IPS-20b (cell line): ENCODE results near the gene F7.

Experiments
- H3K27ac ChIP-seq: one replicate; pipeline ENCODE4 v1.5.1; 2013; ENCODE audit warnings: low read length
- H3K27me3 ChIP-seq: 2 replicates; pipeline ENCODE4 v1.6.1; 2013; ENCODE audit warnings: mild to moderate bottlenecking, low read length, inconsistent platforms; ENCODE audit not compliant: insufficient read depth
- H3K36me3 ChIP-seq: 2 replicates; pipeline ENCODE4 v1.6.1; 2013; ENCODE audit warnings: low read depth, mild to moderate bottlenecking, inconsistent platforms, low read length, moderate library complexity; ENCODE audit not compliant: insufficient read depth
- H3K4me1 ChIP-seq: 2 replicates; pipeline ENCODE4 v1.6.1; 2013; ENCODE audit warnings: mild to moderate bottlenecking, control low read depth, inconsistent platforms, low read length, moderate library complexity; ENCODE audit not compliant: insufficient read depth
- H3K4me3 ChIP-seq: 2 replicates; pipeline ENCODE4 v1.5.1; 2013; ENCODE audit warnings: mild to moderate bottlenecking, low read length, inconsistent platforms
- H3K9ac ChIP-seq: 2 replicates; pipeline ENCODE4 v1.6.1; 2013; ENCODE audit warnings: low read depth, mild to moderate bottlenecking, inconsistent platforms, low read length, moderate library complexity
- H3K9me3 ChIP-seq: 2 replicates; pipeline ENCODE4 v1.6.1; 2013; ENCODE audit warnings: mild to moderate bottlenecking, low read depth, low read length, inconsistent platforms; ENCODE audit not compliant: insufficient read depth

Gene F7

DNA sequence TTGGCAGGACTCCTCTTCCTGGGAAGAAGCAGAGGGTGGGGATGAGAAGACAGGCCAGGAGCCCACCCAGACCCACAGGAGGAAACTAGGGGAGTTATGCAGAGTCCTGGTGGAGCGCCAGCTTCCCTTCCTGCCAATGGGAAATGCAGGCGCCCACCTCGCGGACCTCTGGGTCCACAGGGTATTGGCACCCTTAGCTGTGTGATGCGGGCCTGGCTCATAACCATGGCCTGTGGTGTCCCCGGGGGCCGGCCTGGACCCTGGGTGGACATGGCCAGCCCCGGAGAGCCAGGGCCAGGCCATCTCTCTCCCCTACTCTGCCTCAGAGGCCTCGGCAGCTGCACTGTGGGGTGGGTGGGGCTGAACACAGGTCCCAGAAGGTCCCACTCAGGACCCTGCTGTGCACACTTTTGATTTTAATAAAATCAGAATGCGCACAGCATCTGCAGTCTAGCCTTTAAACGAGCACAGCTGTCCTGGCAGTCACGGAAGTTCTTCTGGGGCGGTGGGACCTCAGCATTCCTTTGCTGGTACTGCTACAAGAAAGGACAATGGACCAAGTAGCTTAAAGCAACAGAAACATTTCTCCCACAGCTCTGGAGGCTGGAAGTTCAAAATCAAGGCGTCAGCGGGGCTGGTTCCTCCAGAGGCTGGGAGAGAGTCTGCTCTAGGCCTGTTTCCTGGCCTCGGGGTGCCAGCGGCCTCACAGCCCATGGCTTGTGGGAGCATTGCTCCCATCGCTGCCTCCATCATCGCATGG is 18.8 kb downstream of the F7 start:
- Histone ChIP-seq H3K27me3 (no peaks in the 10 kb centered on the region; the same call in none of the 2 replicates), H3K4me1 (no peaks in the 10 kb centered on the region; the same call in 1 of the 2 replicates), H3K4me3 (no peak overlapping the region), H3K9me3 (no peaks in the 10 kb centered on the region), H3K36me3 (no peaks in the 10 kb centered on the region), H3K27ac (no peak overlapping the region), H3K9ac (no peak overlapping the region)

DNA sequence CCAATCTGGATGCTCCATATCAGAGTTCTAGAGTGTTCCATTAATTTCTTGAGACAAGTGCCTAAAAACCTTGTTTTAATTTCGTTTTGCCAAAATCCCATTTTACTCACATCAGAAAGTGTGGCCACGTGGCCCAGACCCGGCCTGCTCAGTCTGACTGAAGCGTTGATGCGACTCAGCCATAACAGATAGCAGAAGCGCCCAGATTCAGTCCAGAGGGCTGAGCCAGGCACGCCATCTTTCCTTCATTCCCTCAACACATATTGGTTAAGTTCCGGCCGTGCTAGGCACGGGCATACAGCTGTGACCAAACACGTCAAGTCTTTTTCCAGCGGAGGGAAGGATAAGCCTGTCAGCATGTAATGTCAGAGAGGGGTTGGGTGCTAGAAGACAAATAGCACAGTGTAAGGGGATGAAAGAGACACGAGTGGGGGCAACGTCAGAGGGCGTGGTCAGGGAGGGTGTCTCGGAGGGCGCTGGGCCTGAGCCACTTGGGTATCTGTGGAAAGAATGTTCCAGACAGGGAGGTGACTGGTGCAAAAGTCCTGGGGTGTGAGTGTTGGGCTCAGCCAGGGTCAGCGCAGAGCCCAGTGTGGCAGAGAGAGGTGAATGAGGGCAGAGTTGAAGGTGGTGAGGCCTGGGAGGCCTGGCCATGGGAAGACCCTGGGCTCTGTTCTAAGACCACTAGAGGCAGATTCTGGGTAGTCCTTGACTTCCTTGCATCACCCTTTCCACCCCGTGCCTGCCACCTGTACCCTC is 20.1 kb downstream of the F7 start:
- no peak overlapping the region for H3K27ac ChIP-seq
- H3K9me3 ChIP-seq = no peaks in the 10 kb centered on the region
- H3K36me3 ChIP-seq = no peaks in the 10 kb centered on the region
- no peaks in the 10 kb centered on the region; the same call in none of the 2 replicates for H3K27me3 ChIP-seq
- no peak overlapping the region for H3K9ac ChIP-seq
- no peak overlapping the region for H3K4me3 ChIP-seq
- H3K4me1 ChIP-seq = no peaks in the 10 kb centered on the region; the same call in 1 of the 2 replicates

DNA sequence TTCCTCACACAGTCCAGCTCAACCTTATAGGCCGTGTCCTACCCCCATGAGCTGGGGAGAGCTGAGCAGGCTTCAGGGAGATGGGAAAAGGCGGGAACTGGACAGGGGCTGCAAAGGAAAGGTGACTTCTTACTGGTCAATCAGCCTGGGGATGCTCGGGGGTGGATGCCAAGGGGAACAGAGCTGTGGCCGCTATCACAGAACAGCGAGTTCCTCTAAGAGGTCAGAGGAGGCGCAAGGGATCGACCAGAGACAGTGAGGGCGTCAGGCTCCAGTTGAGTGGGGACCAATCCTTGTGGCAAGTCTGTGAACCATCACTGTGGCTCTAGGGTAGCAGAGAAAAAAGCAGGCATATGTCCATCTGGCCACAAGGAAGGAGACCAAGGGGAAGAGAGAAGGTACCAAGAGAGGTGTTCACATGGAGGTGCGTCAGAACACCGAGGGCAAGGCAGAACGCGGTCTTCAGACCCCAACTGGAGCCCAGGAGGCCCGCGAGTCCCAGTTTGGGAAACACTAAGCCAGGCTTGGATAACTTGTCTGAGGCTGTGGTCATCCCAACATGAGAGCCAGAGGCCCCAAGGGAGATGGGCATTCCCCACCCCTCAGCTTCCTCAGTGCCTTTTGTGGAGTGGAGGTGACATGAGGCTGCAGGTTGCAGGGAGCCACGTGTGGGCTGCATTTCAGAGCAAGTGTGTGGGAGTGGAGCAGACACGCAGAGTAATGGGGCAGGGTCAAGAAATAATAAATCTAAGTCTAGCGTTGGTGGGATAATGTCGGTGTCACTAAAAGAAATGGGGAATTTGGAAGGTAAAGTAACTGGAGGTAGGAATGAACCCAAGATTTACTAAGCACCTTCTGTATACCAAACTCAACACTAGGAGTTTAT is 20.9 kb downstream of the F7 start:
- Histone ChIP-seq H3K4me1 (no peaks in the 10 kb centered on the region; the same call in 1 of the 2 replicates), H3K36me3 (no peaks in the 10 kb centered on the region), H3K9ac (no peak overlapping the region), H3K9me3 (no peaks in the 10 kb centered on the region), H3K27ac (no peak overlapping the region), H3K27me3 (no peaks in the 10 kb centered on the region; the same call in none of the 2 replicates), H3K4me3 (no peak overlapping the region)

DNA sequence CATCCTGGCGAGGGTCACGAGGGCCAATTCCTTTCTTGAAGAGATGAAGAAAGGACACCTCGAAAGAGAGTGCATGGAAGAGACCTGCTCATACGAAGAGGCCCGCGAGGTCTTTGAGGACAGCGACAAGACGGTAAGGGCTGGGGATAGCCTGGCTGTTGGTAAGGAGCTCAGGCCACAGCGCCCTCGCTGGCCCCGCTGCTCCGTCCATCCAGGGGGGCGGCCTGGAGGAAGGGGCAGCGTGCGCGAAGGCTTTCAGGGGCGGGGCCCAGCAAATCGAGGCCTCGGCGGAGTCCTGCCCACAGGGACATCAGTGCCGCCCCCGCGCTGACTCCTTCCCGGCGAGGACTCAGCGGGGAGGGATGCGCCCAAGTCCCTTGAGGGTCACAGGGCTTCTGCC is 23.9 kb downstream of the F7 start:
- Histone ChIP-seq H3K9ac (no peak overlapping the region), H3K27ac (no peak overlapping the region), H3K27me3 (no peaks in the 10 kb centered on the region; the same call in none of the 2 replicates), H3K4me1 (no peaks in the 10 kb centered on the region), H3K36me3 (no peaks in the 10 kb centered on the region), H3K4me3 (no peak overlapping the region), H3K9me3 (no peaks in the 10 kb centered on the region)

DNA sequence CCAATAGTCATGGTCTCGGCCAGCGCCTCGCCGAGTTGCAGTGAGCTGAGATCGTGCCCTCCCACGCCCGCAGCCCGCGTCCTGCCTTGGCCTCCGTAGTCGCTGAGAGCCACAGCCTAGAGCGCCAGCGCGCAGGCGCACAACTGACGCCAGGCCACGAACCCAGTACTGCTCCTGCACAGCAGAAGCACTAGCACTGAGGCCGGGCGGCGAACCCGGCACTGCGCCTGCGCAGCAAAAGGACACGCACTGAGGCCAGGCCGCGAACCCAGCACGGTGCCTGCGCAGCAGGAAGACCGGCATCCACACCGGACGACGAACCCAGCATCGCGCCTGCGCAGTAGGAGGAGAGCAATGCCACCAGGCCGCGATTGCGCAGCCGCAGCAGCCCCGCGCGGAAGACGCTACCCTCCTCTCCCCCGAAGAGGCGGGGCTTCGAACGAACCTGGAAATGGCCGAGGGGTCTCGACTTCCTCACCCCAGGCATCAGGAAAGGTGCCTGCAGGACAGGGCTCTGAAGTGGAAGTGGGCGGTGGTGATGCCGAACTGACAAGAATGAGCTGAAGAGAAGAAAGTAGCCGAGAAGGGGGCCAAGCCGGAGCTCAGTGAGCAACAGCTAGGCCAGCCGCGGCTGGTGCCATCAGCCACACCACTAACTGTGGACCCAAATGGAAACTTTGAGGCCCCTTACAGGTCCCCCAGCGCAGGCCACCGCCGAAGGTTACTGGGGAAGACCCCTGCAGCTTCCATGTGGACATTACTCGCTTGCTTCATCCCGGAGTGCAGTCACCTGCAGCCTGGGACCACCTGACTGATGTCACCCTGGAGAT is 24.5 kb downstream of the F7 start:
- Histone ChIP-seq H3K9me3 (no peaks in the 10 kb centered on the region), H3K4me1 (no peaks in the 10 kb centered on the region), H3K9ac (no peak overlapping the region), H3K27ac (no peak overlapping the region), H3K27me3 (no peaks in the 10 kb centered on the region; the same call in none of the 2 replicates), H3K36me3 (no peaks in the 10 kb centered on the region), H3K4me3 (no peak overlapping the region)

DNA sequence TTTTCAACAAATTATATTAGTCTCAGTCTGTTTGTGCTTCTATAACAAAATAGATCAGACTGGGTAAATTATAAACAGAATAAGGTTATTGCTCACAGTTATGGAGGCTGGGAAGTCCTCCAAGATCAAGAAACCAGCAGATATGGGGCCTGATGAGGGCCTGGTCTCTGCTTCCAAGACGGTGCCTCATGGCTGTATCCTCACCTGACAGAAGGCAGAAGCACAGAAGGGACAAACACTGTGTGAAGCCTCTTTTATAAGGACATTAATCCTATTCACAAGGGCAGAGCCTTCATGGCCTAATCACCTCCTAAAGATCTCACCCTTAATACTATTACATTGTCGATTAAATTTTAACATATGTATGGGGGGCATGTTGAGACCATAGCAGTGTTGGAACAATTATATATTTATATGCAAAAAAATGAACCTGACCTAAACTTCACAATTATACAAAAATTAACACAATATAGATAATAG is 29.7 kb downstream of the F7 start:
- H3K9ac ChIP-seq = no peak overlapping the region
- no peaks in the 10 kb centered on the region for H3K36me3 ChIP-seq
- H3K9me3 ChIP-seq = no peaks in the 10 kb centered on the region
- no peaks in the 10 kb centered on the region for H3K27me3 ChIP-seq
- no peak overlapping the region for H3K4me3 ChIP-seq
- H3K4me1 ChIP-seq = peaks cover 15% of the 10 kb centered on the region; the same call in 1 of the 2 replicates
- H3K27ac ChIP-seq = no peak overlapping the region

DNA sequence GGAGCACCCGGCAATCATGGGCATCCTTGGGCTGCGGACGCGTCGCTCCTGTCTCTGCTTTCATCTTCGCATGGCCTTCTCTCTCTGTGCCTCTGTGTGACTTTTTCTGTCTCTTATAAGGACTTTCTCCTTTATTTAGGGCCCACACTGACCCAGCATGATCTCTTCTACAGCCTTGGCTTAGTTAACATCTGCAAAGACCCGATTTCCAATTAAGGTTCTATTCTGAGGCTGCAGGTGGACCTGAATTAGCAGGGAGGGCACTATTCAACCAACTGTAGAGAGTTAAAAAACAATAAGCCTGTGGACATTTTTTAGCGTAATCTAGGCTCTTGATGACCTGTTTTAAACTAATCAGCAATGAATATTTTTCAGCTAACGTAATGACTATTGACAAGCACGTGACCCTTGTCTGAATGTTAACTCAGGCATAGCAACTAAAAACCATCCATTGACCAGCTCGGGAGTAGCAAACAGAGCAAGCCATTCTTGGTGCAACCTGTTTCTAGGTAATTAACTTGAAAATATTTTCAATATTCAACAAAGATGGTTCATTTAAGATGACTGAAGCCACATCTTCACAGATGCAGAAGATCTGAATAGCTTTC is 32.2 kb downstream of the F7 start:
- Histone ChIP-seq H3K27me3 (no peaks in the 10 kb centered on the region), H3K9me3 (no peaks in the 10 kb centered on the region), H3K27ac (no peak overlapping the region), H3K4me3 (peak overlapping the region; percentile 15; the same call in 1 of the 2 replicates), H3K36me3 (no peaks in the 10 kb centered on the region), H3K9ac (peak overlapping the region; percentile 31; the same call in 1 of the 2 replicates), H3K4me1 (peaks cover 15% of the 10 kb centered on the region; the same call in 1 of the 2 replicates)

DNA sequence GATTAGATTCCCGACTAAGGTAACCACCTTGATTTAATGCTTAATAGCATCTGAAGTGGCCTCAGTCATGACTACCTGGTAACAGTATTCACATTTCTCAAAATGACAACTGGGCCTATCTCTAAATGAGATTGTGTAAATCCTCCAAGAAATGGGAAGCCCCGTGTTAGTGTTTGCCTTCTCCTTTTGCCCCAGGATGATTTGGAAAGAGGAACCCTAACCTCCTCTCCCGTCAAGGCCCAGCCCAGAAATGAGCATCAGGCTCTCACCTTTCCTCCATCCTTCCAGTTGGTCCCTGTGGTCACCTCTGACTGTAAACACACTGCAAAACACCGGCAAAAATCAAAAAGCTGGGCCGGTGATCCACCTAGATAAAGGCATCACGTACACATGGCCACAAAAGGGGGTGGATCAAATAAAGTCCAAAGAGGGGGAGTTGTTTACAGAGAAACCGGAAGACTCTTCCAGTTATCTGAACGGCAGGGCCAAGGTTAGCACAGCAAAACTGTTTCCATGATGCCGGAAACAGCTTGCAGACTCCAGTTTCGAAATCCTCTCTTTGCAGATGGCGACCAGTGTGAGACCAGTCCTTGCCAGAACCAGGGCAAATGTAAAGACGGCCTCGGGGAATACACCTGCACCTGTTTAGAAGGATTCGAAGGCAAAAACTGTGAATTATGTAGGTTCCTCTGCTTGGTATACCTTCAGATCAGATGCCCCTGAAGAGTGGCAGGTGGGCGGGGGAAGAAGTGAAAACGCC is 33.4 kb downstream of the F7 start:
- no peaks in the 10 kb centered on the region for H3K27me3 ChIP-seq
- H3K36me3 ChIP-seq = no peaks in the 10 kb centered on the region

DNA sequence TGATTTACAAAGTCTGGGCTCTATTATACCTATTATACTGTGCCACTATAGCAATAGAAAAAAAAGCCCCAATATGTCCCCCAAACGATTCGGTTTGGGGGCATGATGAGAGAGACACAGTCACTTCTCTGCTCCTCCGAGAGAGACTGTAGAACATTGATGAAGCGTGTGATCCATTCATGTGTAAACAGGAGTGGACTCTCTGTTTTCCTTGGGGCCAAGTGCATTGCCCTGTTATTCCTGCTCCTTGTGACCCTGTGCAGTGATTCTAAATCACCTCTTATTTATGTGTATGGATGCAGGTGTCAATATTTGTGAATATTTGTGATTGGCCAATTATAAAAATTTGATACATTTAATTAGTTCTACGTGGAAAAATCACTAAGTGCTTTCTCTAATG is 34.0 kb downstream of the F7 start:
- H3K9ac ChIP-seq = no peak overlapping the region
- H3K27me3 ChIP-seq = no peaks in the 10 kb centered on the region
- no peaks in the 10 kb centered on the region for H3K36me3 ChIP-seq
- no peaks in the 10 kb centered on the region for H3K9me3 ChIP-seq
- no peak overlapping the region for H3K27ac ChIP-seq
- no peak overlapping the region for H3K4me3 ChIP-seq
- H3K4me1 ChIP-seq = peaks cover 15% of the 10 kb centered on the region; the same call in 1 of the 2 replicates

More for the DNA sequence above, 33.4 kb downstream of the F7 start:
- Histone ChIP-seq H3K27ac (no peak overlapping the region), H3K4me1 (peaks cover 15% of the 10 kb centered on the region; the same call in 1 of the 2 replicates), H3K9me3 (no peaks in the 10 kb centered on the region), H3K9ac (no peak overlapping the region), H3K4me3 (no peak overlapping the region)
